ENCODE measurements around the gene NPBWR2.

NPBWR2 gene

GRCh38 chr20:64056889-64057627 is 50.3 kb downstream of the NPBWR2 start:
- DNase-seq (ENCODE audit: low read depth in 2 of 2), result no peak

- DNase-seq (ENCODE audit: low read depth in 2 of 2), result no peak
Observed at GRCh38 chr20:64056639-64056888, 50.8 kb downstream of the NPBWR2 start.

GRCh38 chr20:64055893-64056638 is 51.3 kb downstream of the NPBWR2 start:
- no peak for DNase-seq (ENCODE audit: low read depth in 2 of 2)

- DNase-seq (ENCODE audit: low read depth in 2 of 2), result no peak
Observed at GRCh38 chr20:64055396-64055892, 51.9 kb downstream of the NPBWR2 start.

- no peak for DNase-seq (ENCODE audit: low read depth in 2 of 2)
Observed at GRCh38 chr20:64053841-64054661, 53.3 kb downstream of the NPBWR2 start.
